SK-N-SH treated with all-trans-retinoic acid at 6 μM for 48 hours (cell line): ENCODE data around the gene IQSEC1.

Experiments used
- ATAC-seq: fragments of 200-7000 bp; cut with Tn5 transposase; 3 replicates; pipeline ENCODE4 v1.9.1; 2020; ENCODE audit warnings: mild to moderate bottlenecking, moderate library complexity
- ARNTL ChIP-seq: fragments of 450-650 bp; formaldehyde crosslinking; IDR thresholded peaks from 2 replicates; pipeline ENCODE4 v1.5.0; 2020; ENCODE audit warnings: low read depth, mild to moderate bottlenecking, moderate library complexity, borderline replicate concordance
- BACH2 ChIP-seq: fragments of 250-450 bp; sonication (Bioruptor Pico); IDR thresholded peaks from 2 replicates; pipeline ENCODE4 v1.9.0; 2021; ENCODE audit warnings: mild to moderate bottlenecking, borderline replicate concordance
- CREB5 ChIP-seq: fragments of 250-450 bp; sonication (Bioruptor Pico); IDR thresholded peaks from 2 replicates; pipeline ENCODE4 v1.5.1; 2020; ENCODE audit warnings: low read depth, mild to moderate bottlenecking, moderate library complexity
- CSDC2 ChIP-seq: fragments of 250-450 bp; sonication (Bioruptor Pico); IDR thresholded peaks from 2 replicates; pipeline ENCODE4 v1.5.0; 2020; ENCODE audit warnings: mild to moderate bottlenecking, moderate library complexity
- CSRNP3 ChIP-seq: fragments of 250-450 bp; sonication (Bioruptor Pico); IDR thresholded peaks from 2 replicates; pipeline ENCODE4 v1.5.1; 2021; ENCODE audit warnings: mild to moderate bottlenecking, moderate library complexity
- ESRRG ChIP-seq: fragments of 250-450 bp; sonication (Bioruptor Pico); IDR thresholded peaks from 2 replicates; pipeline ENCODE4 v1.6.1; 2021; ENCODE audit warnings: mild to moderate bottlenecking
- GLIS3 ChIP-seq: fragments of 250-450 bp; sonication (Bioruptor Pico); IDR thresholded peaks from 2 replicates; pipeline ENCODE4 v1.5.0; 2020; ENCODE audit warnings: mild to moderate bottlenecking, moderate library complexity
- ISL1 ChIP-seq: fragments of 250-450 bp; sonication (Bioruptor Pico); IDR thresholded peaks from 2 replicates; pipeline ENCODE4 v2.1.2; 2022; ENCODE audit warnings: mild to moderate bottlenecking, moderate library complexity
- OSR1 ChIP-seq: fragments of 250-450 bp; sonication (Bioruptor Pico); IDR thresholded peaks from 2 replicates; pipeline ENCODE4 v1.8.0; 2022; ENCODE audit warnings: moderate library complexity, mild to moderate bottlenecking, inconsistent platforms
- PATZ1 ChIP-seq: fragments of 250-450 bp; sonication (Bioruptor Pico); IDR thresholded peaks from 2 replicates; pipeline ENCODE4 v1.8.0; 2020; ENCODE audit warnings: mild to moderate bottlenecking, moderate library complexity, borderline replicate concordance
- POU6F1 ChIP-seq: fragments of 250-450 bp; sonication (Bioruptor Pico); IDR thresholded peaks from 2 replicates; pipeline ENCODE4 v1.8.0; 2021; ENCODE audit warnings: low read depth, mild to moderate bottlenecking, moderate library complexity, borderline replicate concordance
- RARB ChIP-seq: fragments of 250-450 bp; sonication (Bioruptor Pico); IDR thresholded peaks from 2 replicates; pipeline ENCODE4 v1.8.0; 2021; ENCODE audit warnings: mild to moderate bottlenecking, moderate library complexity
- SNAI2 ChIP-seq: fragments of 250-450 bp; sonication (Bioruptor Pico); IDR thresholded peaks from 2 replicates; pipeline ENCODE4 v1.5.0; 2020; ENCODE audit warnings: mild to moderate bottlenecking, moderate library complexity
- TCF4 ChIP-seq: fragments of 250-450 bp; sonication (Bioruptor Pico); IDR thresholded peaks from 2 replicates; pipeline ENCODE4 v1.8.0; 2021; ENCODE audit warnings: mild to moderate bottlenecking, moderate library complexity, borderline replicate concordance
- TOX ChIP-seq: fragments of 250-450 bp; sonication (Bioruptor Pico); IDR thresholded peaks from 2 replicates; pipeline ENCODE4 v1.8.0; 2021; ENCODE audit warnings: mild to moderate bottlenecking, moderate library complexity, borderline replicate concordance
- TSHZ2 ChIP-seq: fragments of 250-450 bp; sonication (Bioruptor Pico); IDR thresholded peaks from 2 replicates; pipeline ENCODE4 v1.5.0; 2020; ENCODE audit warnings: mild to moderate bottlenecking, moderate library complexity
- ZC3H10 ChIP-seq: fragments of 250-450 bp; sonication (Bioruptor Pico); IDR thresholded peaks from 2 replicates; pipeline ENCODE4 v1.5.1; 2021; ENCODE audit warnings: mild to moderate bottlenecking, moderate library complexity
- ZFP3 ChIP-seq: fragments of 250-450 bp; sonication (Bioruptor Pico); IDR thresholded peaks from 2 replicates; pipeline ENCODE4 v1.5.0; 2020; ENCODE audit warnings: mild to moderate bottlenecking, moderate library complexity
- ZFP30 ChIP-seq: fragments of 450-650 bp; formaldehyde crosslinking; IDR thresholded peaks from 2 replicates; pipeline ENCODE4 v1.5.0; 2022; ENCODE audit warnings: mild to moderate bottlenecking, moderate library complexity
- ZNF565 ChIP-seq: fragments of 450-650 bp; formaldehyde crosslinking; conservative IDR thresholded peaks from 2 replicates; pipeline ENCODE4 v1.5.0; 2020; ENCODE audit warnings: low read depth, mild to moderate bottlenecking, moderate library complexity
- ZNF70 ChIP-seq: fragments of 450-650 bp; formaldehyde crosslinking; IDR thresholded peaks from 2 replicates; pipeline ENCODE4 v1.5.0; 2020; ENCODE audit warnings: mild to moderate bottlenecking, moderate library complexity
- ZNF8 ChIP-seq: fragments of 450-650 bp; formaldehyde crosslinking; IDR thresholded peaks from 2 replicates; pipeline ENCODE4 v1.5.0; 2020; ENCODE audit warnings: mild to moderate bottlenecking, moderate library complexity

IQSEC1 gene

GRCh38 chr3:13041113-13041776, 32.0 kb downstream of the IQSEC1 start:
- TF ChIP-seq RARB (CRISPR knock-in tag) (no peak), TOX (no peak), POU6F1 (CRISPR knock-in tag) (no peak), ZC3H10 (CRISPR knock-in tag) (no peak), ESRRG (CRISPR knock-in tag) (no peak), OSR1 (no peak), ZNF70 (CRISPR knock-in tag) (no peak), ISL1 (CRISPR knock-in tag) (no peak), TSHZ2 (CRISPR knock-in tag) (no peak)
- no peak for ATAC-seq

- peak; percentile 72; the same call in 1 of the 2 replicates for TF ChIP-seq ZFP3
- TF ChIP-seq SNAI2 = no peak
- no peak for TF ChIP-seq ZFP30
- no peak for TF ChIP-seq GLIS3 (CRISPR knock-in tag)
- no peak for ATAC-seq
Measured at GRCh38 chr3:13040361-13041074, 32.7 kb downstream of the IQSEC1 start.

- no peak for ATAC-seq
Measured at GRCh38 chr3:13039213-13039896, 33.9 kb downstream of the IQSEC1 start.

More at GRCh38 chr3:13039213-13039896, 33.9 kb downstream of the IQSEC1 start:
- TF ChIP-seq GLIS3 (CRISPR knock-in tag) = no peak
- no peak for TF ChIP-seq ZNF565 (CRISPR knock-in tag)
- no peak for TF ChIP-seq CSDC2 (CRISPR knock-in tag)
- no peak for TF ChIP-seq ZFP3
- no peak for TF ChIP-seq TCF4 (CRISPR knock-in tag)
- no peak for TF ChIP-seq TOX
- TF ChIP-seq ESRRG (CRISPR knock-in tag) = no peak
- TF ChIP-seq CSRNP3 (CRISPR knock-in tag) = no peak
- TF ChIP-seq CREB5 = no peak
- TF ChIP-seq RARB (CRISPR knock-in tag) = no peak
- no peak for TF ChIP-seq ISL1 (CRISPR knock-in tag)
- TF ChIP-seq ZNF8 (CRISPR knock-in tag) = no peak
- TF ChIP-seq ARNTL (CRISPR knock-in tag) = no peak
- TF ChIP-seq ZFP30 = no peak
- TF ChIP-seq BACH2 = no peak
- TF ChIP-seq PATZ1 (CRISPR knock-in tag) = no peak
- TF ChIP-seq ZC3H10 (CRISPR knock-in tag) = no peak
- no peak for TF ChIP-seq OSR1
